Measurements from ENCODE around the gene MFAP2.

DNA sequence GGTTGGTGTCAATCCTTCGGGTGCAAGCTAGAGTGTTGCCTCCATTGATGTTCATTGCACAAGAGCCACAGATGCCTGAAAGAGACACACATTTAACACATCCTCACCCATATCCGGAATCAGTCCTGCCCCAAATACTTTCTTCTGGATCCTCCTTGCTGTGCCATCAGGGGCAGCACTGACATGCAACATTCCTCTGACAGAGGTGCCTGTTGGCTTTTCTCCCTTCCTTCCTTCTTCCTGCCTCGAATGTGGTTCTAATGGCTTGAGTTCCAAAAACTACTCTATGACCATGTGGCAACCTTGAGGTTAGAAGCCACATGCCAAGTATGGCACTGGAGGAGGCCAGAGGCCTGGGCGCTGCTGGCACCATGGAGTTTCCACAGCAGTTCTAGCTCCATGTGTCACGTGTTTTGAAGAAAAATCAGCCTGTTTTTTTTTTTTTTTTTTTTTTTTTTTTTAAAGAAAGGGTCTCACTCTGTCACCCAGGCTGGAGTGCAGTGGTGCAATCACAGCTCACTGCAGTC lies 48.3 kb upstream of the MFAP2 start:
- TF ChIP-seq CTCF (IDR thresholded peaks at IDR 0.05) (no peak), POLR2A (IDR thresholded peaks at IDR 0.05) (no peak)
